ENCODE results near the gene TICRR.

DNA sequence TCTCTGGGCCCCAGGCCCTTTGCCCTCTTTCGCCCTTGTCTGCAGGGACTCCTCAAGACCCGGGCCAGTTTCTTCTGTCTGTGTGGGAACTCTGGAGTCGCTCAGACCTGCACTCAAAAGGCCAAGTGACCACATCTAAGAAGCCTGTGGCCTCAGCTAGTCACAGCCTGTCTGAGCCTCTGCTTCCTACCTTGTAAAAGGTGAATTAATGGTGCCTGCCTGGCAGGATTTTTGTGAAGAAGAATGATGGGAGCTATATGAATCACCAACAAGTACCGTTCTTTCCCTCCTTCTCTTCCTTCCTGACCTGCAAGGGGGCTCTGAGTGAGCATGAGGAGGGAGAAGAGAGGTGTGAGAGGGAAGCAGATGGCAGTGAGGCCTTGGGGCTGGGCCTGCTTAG lies 96.4 kb downstream of the TICRR start:
- TF ChIP-seq SPI1 (IDR thresholded peaks at IDR 0.05; ENCODE audit: borderline replicate concordance, low read depth) = no peak
- TF ChIP-seq, protein P1, sequence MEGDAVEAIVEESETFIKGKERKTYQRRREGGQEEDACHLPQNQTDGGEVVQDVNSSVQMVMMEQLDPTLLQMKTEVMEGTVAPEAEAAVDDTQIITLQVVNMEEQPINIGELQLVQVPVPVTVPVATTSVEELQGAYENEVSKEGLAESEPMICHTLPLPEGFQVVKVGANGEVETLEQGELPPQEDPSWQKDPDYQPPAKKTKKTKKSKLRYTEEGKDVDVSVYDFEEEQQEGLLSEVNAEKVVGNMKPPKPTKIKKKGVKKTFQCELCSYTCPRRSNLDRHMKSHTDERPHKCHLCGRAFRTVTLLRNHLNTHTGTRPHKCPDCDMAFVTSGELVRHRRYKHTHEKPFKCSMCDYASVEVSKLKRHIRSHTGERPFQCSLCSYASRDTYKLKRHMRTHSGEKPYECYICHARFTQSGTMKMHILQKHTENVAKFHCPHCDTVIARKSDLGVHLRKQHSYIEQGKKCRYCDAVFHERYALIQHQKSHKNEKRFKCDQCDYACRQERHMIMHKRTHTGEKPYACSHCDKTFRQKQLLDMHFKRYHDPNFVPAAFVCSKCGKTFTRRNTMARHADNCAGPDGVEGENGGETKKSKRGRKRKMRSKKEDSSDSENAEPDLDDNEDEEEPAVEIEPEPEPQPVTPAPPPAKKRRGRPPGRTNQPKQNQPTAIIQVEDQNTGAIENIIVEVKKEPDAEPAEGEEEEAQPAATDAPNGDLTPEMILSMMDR (IDR thresholded peaks at IDR 0.05; ENCODE audit: insufficient read depth, low read length) = no peak
- TF ChIP-seq POLR2AphosphoS5 (IDR thresholded peaks at IDR 0.05; ENCODE audit: low read depth) = no peak
- no peak for TF ChIP-seq GABPA (IDR thresholded peaks at IDR 0.05; ENCODE audit: low read depth)
- TF ChIP-seq, protein P2, sequence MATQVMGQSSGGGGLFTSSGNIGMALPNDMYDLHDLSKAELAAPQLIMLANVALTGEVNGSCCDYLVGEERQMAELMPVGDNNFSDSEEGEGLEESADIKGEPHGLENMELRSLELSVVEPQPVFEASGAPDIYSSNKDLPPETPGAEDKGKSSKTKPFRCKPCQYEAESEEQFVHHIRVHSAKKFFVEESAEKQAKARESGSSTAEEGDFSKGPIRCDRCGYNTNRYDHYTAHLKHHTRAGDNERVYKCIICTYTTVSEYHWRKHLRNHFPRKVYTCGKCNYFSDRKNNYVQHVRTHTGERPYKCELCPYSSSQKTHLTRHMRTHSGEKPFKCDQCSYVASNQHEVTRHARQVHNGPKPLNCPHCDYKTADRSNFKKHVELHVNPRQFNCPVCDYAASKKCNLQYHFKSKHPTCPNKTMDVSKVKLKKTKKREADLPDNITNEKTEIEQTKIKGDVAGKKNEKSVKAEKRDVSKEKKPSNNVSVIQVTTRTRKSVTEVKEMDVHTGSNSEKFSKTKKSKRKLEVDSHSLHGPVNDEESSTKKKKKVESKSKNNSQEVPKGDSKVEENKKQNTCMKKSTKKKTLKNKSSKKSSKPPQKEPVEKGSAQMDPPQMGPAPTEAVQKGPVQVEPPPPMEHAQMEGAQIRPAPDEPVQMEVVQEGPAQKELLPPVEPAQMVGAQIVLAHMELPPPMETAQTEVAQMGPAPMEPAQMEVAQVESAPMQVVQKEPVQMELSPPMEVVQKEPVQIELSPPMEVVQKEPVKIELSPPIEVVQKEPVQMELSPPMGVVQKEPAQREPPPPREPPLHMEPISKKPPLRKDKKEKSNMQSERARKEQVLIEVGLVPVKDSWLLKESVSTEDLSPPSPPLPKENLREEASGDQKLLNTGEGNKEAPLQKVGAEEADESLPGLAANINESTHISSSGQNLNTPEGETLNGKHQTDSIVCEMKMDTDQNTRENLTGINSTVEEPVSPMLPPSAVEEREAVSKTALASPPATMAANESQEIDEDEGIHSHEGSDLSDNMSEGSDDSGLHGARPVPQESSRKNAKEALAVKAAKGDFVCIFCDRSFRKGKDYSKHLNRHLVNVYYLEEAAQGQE (IDR thresholded peaks at IDR 0.05; ENCODE audit: insufficient replicate concordance, low read depth) = no peak
